ENCODE measurements around the gene BICC1.

Gene BICC1, protein sequence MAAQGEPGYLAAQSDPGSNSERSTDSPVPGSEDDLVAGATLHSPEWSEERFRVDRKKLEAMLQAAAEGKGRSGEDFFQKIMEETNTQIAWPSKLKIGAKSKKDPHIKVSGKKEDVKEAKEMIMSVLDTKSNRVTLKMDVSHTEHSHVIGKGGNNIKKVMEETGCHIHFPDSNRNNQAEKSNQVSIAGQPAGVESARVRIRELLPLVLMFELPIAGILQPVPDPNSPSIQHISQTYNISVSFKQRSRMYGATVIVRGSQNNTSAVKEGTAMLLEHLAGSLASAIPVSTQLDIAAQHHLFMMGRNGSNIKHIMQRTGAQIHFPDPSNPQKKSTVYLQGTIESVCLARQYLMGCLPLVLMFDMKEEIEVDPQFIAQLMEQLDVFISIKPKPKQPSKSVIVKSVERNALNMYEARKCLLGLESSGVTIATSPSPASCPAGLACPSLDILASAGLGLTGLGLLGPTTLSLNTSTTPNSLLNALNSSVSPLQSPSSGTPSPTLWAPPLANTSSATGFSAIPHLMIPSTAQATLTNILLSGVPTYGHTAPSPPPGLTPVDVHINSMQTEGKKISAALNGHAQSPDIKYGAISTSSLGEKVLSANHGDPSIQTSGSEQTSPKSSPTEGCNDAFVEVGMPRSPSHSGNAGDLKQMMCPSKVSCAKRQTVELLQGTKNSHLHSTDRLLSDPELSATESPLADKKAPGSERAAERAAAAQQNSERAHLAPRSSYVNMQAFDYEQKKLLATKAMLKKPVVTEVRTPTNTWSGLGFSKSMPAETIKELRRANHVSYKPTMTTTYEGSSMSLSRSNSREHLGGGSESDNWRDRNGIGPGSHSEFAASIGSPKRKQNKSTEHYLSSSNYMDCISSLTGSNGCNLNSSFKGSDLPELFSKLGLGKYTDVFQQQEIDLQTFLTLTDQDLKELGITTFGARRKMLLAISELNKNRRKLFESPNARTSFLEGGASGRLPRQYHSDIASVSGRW

GRCh38 chr10:58512491-58513187 is at the start of gene BICC1:
Gene BICC1 (plus strand): TSS chr10:58512872. CDS start chr10:58513144, 272 bp downstream.
- peak; percentile 13 for DNase-seq
- peak; percentile 60 for ATAC-seq

GRCh38 chr10:58464956-58465355 is 47.7 kb upstream of the BICC1 start:
- ATAC-seq: no peak

DNA sequence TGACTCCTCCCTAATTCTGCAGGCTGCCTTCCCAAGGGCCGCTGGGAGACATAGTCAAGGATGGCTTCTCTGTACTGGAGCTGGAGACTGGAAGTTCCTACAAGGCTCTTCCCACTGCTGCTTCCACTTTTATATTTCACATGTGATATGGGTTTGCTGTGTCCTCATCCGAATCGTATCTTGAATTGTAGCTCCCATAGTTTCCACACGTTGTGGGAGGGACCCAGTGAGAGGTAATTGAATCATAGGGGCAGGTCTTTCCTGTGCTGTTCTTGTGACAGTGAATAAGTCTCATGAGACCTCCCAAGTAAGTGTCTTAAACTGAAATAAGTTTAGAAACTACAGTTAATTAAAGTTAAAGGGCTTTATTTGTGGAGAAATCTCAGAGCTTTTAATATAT is 47.0 kb upstream of the BICC1 start:
- no peak for DNase-seq
- ATAC-seq: no peak

More at GRCh38 chr10:58464956-58465355, 47.7 kb upstream of the BICC1 start:
- no peak for DNase-seq

DNA sequence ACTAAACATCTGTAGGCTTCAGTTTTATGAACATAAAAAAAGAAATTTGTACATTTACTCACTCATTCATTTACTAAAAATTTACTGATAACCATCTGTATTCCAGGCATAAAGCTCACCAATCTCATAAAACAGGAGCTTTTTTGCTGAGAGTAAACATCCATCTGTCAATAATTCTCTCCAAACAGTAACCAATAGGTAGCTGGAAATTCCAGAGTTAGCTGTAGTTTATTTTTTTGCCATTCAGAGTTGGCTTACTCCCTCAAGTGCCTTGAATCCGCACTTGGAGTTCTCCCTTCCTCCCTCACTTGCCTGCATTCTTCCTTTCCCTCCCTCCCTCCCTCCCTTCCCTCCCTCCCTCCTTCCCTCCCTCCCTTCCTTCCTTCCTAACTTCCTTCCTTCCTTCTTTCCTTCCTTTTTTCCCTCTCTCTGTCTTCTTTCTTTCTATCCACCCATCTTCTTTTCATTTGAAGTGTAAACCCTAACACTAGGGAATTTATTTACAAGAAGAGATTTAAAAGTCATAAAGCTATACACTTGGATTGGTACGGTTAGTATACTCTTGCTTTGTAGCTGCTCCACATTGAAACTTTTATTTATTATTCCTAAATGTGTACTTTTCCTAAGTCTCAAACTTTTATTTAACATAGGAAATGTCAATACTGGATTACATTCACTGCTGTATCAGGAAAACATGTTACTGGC is 44.6 kb upstream of the BICC1 start:
- no peak for ATAC-seq
- no peak for DNase-seq

DNA sequence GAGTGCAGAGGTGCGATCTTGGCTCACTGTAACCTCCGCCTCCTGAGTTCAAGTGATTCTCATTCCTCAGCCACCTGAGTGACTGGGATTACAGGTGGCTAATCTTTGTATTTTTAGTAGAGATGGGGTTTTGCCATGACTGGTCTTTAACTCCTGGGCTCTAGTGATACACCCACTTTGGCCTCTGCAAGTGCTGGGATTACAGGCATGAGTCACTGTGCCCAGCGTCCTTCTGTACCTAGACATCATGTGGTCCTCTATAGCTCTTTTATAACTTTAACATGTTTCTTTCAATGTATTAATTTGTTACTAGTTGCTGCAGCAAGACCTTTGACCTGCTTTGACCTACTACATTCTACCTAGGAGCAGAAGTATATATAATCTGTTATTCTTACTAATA is 38.7 kb upstream of the BICC1 start:
- no peak for DNase-seq
- ATAC-seq: no peak

DNA sequence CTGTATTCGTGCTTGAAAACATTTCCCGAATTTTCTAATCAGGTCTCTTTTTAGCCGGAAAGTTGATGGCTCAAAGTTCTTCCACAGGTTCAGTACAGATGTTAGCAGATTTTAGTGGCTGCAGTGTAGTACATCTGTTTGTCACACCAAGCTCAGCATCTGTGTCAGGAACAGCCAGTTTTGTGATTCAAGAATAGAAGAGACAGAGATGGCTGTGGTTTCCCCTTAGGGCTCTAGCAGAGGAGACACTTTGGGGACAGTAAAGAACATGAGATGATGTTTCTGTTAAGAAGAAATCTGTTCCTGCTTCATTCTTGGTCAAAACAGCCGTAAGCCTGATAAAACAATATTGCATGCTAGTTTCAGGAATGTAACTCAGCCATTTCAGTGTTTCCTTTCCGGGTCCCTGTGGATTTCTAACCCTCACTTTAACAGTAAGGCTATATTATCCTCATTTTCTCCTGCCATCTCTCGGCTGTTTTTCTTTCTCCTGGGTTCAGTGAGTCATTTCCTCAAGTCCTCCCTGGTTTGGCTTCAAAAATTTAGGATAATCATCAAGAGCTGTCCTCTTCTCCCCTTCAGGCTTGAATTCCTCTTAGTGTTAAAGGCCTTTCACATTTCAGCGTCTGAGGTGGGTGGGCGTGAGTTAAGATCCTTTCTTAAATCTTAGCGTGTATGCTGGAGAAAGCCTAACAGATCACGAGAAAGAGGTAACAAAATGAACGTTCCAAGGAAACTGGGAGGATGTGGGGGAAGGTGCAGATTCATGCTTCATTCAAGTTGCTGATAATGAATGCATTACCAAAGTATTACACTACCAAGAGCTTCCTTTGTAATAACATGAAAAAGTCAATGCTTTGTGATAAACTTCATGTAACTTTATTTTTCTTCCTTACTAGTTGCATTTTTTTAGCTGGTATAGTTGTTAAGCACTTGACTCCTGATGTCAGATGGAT is 37.1 kb upstream of the BICC1 start:
- no peak for ATAC-seq

DNA sequence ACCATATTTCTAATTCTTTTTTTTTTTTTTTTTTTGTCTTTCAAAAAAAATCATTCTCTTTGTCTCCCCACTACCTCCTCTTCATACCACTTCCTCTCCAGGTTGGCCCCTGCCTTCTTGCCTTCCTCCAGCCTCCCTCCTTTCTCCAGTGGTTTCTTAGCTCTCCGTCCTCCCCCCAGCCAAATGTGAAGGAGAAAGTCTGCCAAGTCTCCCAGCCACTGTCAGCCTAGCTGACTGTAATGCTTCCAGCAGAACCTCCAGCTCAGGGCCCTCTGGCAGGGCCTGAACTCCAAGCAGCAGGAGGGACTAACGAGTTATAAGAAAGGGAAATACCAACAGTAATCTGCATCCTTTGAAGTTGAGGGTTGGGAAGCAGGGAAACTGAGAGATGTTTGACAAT is 35.5 kb upstream of the BICC1 start:
- no peak for ATAC-seq
- no peak for DNase-seq

More for the DNA sequence above, 37.1 kb upstream of the BICC1 start:
- no peak for DNase-seq

- ATAC-seq (no peak), DNase-seq (no peak)
These were observed 34.8 kb upstream of the BICC1 start for GRCh38 chr10:58477902-58478301.

GRCh38 chr10:58479045-58479444 is 33.6 kb upstream of the BICC1 start:
- DNase-seq: no peak
- ATAC-seq: no peak

DNA sequence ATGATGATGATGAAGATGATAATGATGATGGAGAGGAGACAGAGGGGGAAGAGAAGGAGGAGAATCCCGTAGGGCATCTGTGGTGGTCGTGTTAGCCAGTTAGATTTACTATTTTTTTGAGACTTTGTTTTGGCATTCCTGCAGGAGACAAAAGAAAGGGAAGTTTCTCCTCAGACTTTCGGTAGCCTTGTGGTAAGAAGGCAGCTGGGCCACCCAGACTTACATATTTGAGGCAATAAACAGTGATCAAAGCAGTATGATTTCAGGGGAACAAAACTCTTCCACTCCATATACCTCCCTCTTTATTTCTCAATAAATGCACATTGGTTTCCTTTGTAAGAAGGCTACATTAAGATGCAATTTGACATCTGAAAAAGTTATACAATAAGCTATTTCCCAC is 32.4 kb upstream of the BICC1 start:
- no peak for ATAC-seq

GRCh38 chr10:58481569-58482109 is 31.0 kb upstream of the BICC1 start:
- DNase-seq (no peak), ATAC-seq (no peak)

More for the DNA sequence above, 32.4 kb upstream of the BICC1 start:
- DNase-seq: no peak

- ATAC-seq (no peak), DNase-seq (no peak)
These were observed 25.9 kb upstream of the BICC1 start for GRCh38 chr10:58486821-58487220.

GRCh38 chr10:58488921-58489320 is 23.8 kb upstream of the BICC1 start:
- ATAC-seq: no peak
- DNase-seq: no peak

DNA sequence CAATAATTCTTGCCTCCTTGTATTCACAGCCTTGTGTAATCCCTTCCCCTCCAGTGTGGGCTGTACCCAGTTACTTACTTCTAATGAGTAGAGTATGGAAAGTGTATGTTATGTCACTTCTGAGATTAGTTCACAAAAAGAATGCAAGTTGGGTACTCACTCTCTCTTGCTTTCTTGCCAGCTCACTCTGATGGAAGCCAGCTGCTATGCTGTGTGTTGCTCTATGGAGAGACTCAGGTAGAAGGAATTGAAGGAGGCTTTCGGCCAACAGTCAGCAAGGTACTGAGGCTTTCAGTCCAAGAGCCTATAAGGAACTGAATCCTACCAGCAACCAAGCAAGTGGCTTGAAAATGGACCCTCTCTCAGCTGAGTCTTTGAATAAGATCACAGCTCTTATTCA is 9.7 kb upstream of the BICC1 start:
- ATAC-seq: no peak
- DNase-seq: no peak

DNA sequence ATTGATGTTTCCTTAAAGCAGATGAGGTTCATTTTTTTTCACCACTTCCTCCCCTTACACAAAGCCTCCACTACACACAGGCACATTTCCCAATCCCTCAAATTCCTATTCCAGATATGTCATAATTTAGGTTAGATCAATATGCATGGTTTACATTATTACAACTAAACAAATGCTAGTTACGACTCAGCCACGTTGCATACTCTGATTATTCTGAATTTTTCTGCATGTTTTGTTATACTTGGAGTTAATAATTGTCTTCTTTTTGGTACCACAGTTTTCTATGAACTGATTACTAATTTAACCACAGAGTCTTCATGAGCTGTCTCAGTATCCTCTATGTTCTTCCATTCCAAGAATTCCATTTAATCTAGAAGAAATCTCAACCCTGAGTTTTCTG is 4.4 kb upstream of the BICC1 start:
- DNase-seq (no peak), ATAC-seq (no peak)

DNA sequence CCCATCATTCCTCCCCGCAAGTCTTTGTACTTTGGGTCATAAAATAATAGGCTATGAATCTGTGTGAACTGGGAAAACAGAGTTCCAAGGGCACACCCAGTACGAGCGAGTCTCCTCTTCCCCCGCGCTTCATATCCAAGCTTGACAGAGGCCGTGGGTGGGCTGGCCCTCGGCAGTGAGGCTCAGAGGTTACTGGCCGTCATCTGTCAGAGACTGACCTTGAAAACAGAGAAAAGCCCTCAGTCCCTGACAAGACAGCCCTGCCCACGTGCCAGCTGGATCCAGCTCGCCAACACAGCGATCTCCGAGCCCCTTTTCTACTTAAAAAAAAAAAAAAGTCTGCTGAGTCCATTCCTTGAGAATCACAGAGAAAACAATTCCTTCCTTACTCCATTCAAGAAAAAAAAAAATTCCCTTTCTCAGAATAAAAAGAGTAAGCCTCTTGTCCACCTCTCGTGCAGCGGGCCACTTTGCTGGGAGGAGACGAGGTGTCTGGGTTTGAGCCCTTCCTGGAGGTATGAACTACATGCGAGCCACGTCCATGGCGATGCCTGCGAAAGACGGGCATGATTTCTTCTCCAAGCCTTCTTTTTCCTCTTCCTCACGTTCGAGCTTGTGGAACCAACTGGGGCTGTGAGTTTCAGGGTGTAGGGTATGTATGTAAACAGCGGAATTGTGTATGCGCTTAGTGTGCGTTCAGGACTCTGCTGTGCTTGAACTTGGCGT is 744 bp upstream of the BICC1 start:
- DNase-seq (no peak), ATAC-seq (peak; percentile 14)

- DNase-seq: no peak
These were observed 777 bp downstream of the BICC1 start for GRCh38 chr10:58513188-58514110.

GRCh38 chr10:58514111-58514770 is 1.6 kb downstream of the BICC1 start:
- DNase-seq (no peak), ATAC-seq (no peak)

More at GRCh38 chr10:58513188-58514110, 777 bp downstream of the BICC1 start:
- ATAC-seq: no peak
